Activated CD8-positive, alpha-beta memory T cell treated with anti-CD3 and anti-CD28 coated beads for 48 hours (primary cell): ENCODE measurements around the gene SLC26A4.

Source experiments
- DNase-seq, 3 experiments: peaks; one replicate each; pipeline ENCODE4 v3.0.0-alpha.2; 2020; ENCODE audit warnings: low read depth in 2 of 3, low spot score in 2 of 3

SLC26A4 gene

GRCh38 chr7:107743567-107744344, 83.1 kb downstream of the SLC26A4 start, which contains the start of gene CBLL1:
TSS of gene CBLL1 (plus strand) at chr7:107744142. CDS start at chr7:107744164, 22 bp downstream.
- DNase-seq: peak; percentile 84 to 95 (median 94)

DNA sequence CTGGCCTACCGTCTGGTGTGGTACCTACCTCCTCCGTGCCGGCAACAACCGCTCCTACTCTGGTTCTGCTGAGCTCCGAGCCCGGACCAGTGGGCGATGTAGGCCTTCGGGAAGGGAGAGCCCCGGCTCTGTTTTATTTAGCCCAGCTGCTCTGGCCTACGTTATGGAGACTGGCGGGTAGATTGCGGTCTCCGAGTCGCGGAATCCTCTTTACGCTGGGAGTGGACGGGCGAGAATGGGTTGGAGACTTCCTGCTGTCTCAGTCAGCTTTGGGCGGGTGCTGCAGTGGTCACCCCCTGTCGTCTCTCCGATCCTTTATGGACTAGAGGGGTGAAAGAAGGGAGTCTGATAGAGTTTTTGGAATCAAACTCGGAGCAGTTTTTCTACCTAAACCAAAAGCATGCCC, 83.7 kb downstream of the SLC26A4 start:
- DNase-seq: no peak

GRCh38 chr7:107746006-107746405, 85.4 kb downstream of the SLC26A4 start:
- DNase-seq: no peak

- DNase-seq: no peak
Measured at GRCh38 chr7:107751113-107751512, 90.5 kb downstream of the SLC26A4 start.

GRCh38 chr7:107754642-107755041, 94.0 kb downstream of the SLC26A4 start:
- no peak for DNase-seq

DNA sequence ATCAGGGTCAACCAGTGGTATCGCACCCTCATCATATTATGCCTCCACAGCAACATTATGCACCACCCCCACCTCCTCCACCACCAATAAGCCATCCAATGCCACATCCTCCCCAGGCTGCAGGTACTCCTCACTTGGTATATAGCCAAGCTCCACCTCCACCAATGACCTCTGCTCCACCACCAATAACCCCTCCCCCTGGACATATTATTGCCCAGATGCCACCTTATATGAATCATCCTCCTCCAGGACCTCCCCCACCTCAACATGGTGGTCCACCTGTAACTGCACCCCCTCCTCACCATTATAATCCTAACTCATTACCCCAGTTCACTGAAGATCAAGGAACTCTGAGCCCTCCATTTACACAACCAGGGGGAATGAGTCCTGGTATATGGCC, 98.0 kb downstream of the SLC26A4 start:
- DNase-seq: no peak

- DNase-seq: no peak
Measured at GRCh38 chr7:107767391-107767790, 106.8 kb downstream of the SLC26A4 start.
